GM18499 (cell line): Measurements from ENCODE around the gene STK32A.
"Not testable (repeated sequence)": the region's sequence is repeated elsewhere in the genome, so short reads cannot be mapped to it uniquely, and the experiment has no call there.

Experiments used
- ATAC-seq: cut with Tn5 transposase; IDR thresholded peaks from one replicate; pipeline ENCODE4 v1.9.1; 2021; ENCODE audit warnings: moderate number of reproducible peaks; ENCODE audit not compliant: insufficient read depth, unreplicated experiment

The STK32A gene

DNA sequence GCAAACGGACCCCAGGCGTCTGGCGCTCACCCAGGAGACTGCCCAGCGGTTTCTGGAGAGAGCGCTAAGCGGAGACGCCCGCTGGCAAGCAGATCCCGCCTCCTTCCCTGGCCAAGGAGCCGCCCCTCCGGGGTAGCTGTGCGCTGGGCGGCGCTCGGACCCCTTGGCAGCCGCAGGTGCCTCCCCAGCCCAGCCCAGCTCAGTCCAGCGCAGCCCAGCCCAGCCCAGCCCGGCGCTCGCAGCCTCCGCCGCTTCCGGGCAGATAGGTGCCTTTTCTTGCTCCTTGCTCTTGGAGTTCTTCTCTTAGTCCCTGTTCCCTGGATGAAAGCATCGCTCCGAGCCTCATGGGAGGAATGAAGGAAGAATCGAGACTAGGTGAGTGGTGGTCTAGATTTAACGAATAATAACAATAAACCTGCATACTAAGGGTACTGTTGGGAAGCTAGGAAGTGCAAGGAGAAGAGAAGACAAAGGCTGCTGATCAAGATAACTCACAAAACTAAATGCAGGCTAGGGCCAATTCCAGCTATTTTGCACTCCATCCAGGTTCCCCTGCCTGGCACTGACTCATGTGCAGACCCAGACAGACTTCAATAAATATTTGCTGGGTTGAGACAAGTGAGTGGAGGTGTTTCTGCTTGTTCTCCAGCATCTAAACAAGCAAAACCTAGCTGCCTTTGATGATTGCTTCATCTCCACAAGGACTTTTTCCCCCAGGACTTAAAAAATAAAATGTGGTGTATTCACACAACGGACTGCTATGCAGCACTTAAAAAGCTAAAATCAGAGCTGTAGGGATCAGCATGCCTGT lies at the start of gene STK32A:
Gene STK32A, plus strand, starts transcription at position 202 of the 811 bp plus-strand sequence. CDS start 4,609 bp downstream, outside the sequence.
- no peak for ATAC-seq

- ATAC-seq = no peak
Observed at GRCh38 chr5:147187099-147187540, 47.7 kb upstream of the STK32A start.

DNA sequence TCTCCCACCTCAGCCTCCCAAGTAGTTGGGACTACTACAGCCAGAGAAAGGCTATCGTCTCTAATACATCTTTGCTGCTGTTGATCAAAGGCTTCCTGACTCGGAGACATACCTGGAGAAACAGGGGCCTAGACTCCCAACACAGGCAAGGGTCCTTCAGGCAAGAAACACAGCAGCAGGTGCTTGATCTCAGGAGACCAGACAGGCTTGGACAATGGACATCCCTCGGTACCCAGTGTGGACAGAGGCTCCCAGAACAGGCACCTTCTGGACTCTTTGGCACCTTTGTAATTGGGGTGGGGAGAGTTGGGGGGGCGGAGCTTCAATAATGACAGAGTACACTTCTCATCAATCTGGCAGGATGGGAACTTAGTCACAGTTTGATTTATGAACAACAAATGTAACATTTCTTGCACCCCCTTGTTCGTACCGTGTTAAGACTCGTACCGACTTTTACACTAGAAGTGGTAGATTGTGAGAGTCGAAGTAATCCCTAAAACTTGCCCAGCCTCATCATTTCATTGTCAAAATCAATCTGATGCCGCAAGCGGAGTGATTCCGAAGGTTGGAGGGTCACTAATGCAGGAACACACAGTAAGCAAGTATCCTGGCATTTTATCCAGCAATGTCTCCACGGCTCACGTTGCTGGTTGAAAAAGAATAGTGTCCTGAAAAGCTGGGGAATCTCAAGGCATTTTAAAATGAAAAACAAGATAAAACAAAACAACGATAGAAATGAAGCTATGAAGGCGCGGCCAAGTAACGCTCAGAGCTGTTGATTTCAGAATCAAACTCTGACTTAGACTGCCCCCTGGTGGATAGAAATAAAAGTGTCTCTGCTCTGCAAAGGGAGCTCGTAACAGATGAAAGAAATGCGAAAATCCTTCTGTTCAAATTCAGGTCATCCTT lies 46.4 kb upstream of the STK32A start:
- ATAC-seq = peak; percentile 67

DNA sequence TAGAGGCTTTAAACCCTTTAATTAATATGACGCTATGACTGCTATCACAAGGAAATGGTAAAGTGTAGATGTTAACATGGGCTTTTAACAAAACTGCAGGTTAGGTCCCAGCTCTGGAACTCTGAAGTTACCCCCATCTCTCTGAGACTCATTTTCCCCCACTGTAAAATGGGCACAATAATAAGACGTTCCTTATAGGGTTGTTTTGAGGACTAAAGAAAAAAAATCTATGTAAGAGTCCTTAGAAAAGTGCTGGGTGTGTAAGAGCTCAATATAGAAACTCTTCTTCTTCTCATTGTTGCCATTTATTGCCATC lies 45.8 kb upstream of the STK32A start:
- ATAC-seq = no peak

DNA sequence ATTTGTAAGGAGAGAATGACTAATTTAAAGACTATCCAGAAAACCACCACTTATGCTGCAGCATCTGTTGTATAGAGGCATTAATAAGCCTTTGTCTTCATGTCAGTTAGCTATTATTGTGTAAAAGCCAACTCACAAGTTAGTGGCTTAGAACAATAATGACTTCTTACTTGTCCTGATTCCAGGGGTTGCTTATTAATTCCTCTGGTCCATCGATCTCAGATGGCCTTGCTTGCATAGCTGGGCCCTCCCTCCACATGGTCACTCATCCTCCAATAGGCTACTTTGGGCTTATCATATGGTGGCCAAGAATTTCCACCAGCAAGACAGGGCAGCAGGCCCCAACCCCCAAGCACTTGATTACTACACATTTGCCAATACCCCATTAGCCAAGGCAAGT lies 44.5 kb upstream of the STK32A start:
- ATAC-seq = no peak

GRCh38 chr5:147193123-147193522 lies 41.7 kb upstream of the STK32A start:
- ATAC-seq = no peak

DNA sequence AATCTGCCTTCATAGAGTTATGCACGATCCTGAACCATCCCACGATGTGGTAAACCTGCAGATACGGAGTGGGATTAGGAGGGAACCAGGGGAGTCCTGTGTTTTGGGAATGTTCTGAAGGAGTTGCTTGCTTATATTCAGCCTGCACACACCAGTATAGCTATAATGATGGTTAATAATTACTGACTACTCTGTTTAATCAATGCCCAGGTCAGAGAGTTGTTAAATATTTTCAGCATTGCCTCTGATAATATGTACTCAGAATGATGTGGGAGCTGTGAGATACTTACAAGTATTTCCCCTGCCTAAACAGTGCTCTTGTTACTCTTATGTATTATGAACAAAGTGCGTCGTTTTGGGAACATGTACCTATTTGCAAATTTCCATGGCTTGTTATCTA lies 34.8 kb upstream of the STK32A start:
- no peak for ATAC-seq

DNA sequence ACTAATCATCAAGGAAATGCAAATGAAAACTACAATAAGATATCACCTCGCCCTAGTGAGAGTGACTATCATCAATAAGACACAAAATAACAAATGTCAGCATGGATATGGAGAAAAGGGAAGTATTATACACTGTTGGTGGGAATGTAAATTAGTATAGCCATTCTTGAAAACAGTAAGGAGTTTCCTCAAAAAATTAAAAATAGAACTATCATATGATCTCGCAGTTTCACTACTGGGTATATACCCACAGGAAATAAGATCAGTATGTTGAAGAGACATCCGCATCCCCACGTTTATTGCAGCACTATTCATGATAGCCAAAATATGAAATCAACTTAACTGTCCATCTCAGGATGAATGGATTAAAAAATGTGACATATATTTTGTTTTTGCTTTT lies 31.6 kb upstream of the STK32A start:
- ATAC-seq = no peak

DNA sequence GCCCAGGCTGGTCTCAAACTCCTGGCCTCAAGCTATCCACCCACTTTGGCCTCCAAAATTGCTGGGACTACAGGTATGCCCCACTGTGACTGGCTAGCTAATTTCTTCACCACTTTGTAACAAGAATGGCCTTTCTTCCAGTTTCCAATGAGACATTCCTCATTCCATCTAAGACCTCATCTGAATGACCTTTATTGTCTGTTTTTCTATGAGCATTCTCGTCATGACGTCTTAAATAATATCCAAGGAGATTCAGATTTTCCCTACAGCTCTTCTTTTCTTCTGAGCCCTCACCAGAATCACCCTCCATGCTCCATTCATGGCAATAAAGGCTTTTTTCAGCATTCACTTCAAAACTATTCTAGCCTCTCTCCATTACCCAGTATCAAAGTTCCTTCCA lies 30.2 kb upstream of the STK32A start:
- ATAC-seq = no peak

- ATAC-seq = no peak
Observed at GRCh38 chr5:147208134-147208533, 26.7 kb upstream of the STK32A start.

- no peak for ATAC-seq
Observed at GRCh38 chr5:147216552-147217154, 18.2 kb upstream of the STK32A start.

GRCh38 chr5:147223343-147223742 lies 11.5 kb upstream of the STK32A start:
- no peak for ATAC-seq

GRCh38 chr5:147223948-147224791 lies 10.7 kb upstream of the STK32A start:
- no peak for ATAC-seq

GRCh38 chr5:147225938-147226337 lies 8.9 kb upstream of the STK32A start:
- ATAC-seq = no peak

DNA sequence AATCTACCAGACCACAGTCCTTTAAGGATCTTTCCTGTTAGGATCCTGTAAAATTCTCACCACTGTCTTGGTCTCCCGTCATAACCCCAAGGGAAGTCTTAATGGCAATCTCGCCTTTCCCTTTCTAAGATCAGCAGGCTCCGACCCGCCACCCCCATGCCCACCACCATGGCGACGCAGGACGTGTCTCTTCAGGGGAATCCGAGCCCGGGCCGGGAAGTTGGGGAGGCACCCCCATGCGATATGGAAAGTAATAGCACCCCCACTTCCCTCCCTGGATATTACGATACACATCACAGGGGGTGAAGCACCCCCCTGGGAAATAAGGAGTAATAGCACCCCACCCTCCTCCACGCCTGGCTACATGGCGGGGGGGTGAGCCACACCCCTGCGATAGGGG lies 8.3 kb upstream of the STK32A start:
- ATAC-seq = no peak

GRCh38 chr5:147234239-147234824 lies 494 bp upstream of the STK32A start:
- no peak for ATAC-seq

GRCh38 chr5:147240266-147240985 lies 5.6 kb downstream of the STK32A start:
- no peak for ATAC-seq

DNA sequence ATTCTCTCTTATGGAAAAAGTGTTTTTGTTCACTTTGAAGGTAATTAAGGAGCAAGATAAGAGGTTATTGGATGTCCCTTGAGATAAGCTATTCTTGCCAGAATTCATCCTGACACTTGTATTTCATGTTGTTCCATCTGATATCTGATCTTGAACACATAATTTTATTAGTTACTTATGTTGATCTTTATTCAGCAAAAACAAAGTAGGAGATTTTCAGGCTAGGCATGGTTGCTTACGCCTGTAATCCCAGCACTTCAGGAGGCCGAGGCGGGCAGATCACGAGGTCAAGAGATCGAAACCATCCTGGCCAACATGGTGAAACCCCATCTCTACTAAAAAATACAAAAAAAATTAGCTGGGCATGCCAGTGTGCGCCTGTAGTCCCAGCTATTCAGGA lies 8.4 kb downstream of the STK32A start:
- ATAC-seq = not testable (repeated sequence)
